Gastroesophageal sphincter (tissue), 3 donors: ENCODE data around the gene AGBL1.

Experiments used
- CTCF ChIP-seq, 4 experiments: fragments of 200-600 bp in 2 of 4; fragments of 450-650 bp in 2 of 4; sonication (generic) in 1 of 4; IDR thresholded peaks; one replicate each; pipeline ENCODE4 v1.5.1; 2017 to 2019; ENCODE audit warnings: antibody characterized with exemption in 4 of 4, mild to moderate bottlenecking in 2 of 4, moderate library complexity in 2 of 4
- POLR2A ChIP-seq, 2 donors: fragments of 450-650 bp; IDR thresholded peaks; one replicate each; pipeline ENCODE4 v1.6.1; 2017; ENCODE audit warnings: antibody characterized with exemption in 2 of 2, mild to moderate bottlenecking in 2 of 2, moderate library complexity in 1 of 2
- POLR2AphosphoS5 ChIP-seq: sonication (generic); formaldehyde crosslinking; IDR thresholded peaks from one replicate; pipeline ENCODE4 v1.6.1; 2017; ENCODE audit warnings: antibody characterized with exemption

- no peak for TF ChIP-seq CTCF (IDR thresholded peaks at IDR 0.05)
- no peak for TF ChIP-seq POLR2A (IDR thresholded peaks at IDR 0.05)
- TF ChIP-seq POLR2AphosphoS5 = no peak
Measured at GRCh38 chr15:86183596-86184491, 104.2 kb downstream of the AGBL1 start.
